ENCODE results near the gene GAP43.
A peak's percentile ranks its signal among the peaks of the same experiment; 100 is the strongest.
"Not testable (repeated sequence)": the region's sequence is repeated elsewhere in the genome, so short reads cannot be mapped to it uniquely, and the experiment has no call there.

The GAP43 gene

GRCh38 chr3:115728013-115728412 is 104.7 kb downstream of the GAP43 start:
- Mint-ChIP-seq H3K27ac (no peak overlapping the region), H3K27me3 (peaks cover 7% of the 10 kb centered on the region), H3K4me3 (no peak overlapping the region), H3K4me1 (no peaks in the 10 kb centered on the region), H3K9me3 (peaks cover 0 to 5% of the 10 kb centered on the region in 2 donors)
- no peak for ATAC-seq
- DNase-seq: no peak

DNA sequence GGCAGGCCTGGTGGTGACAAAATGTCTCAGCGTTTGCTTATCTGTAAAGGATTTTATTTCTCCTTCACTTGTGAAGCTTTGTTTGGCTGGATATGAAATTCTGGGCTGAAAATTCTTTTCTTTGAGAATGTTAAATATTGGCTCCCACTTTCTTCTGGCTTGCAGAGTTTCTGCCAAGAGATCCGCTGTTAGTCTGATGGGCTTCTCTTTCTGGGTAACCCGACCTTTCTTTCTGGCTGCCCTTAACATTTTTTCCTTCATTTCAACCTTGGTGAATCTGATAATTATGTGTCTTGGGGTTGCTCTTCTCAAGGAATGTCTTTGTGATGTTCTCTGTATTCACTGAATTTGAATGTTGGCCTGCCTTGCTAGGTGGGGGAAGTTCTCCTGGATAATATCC is 113.0 kb downstream of the GAP43 start:
- H3K4me1 Mint-ChIP-seq, H3K27ac Mint-ChIP-seq: not testable (repeated sequence)
- H3K9me3 Mint-ChIP-seq: peaks cover 28 to 31% of the 10 kb centered on the region in 2 donors

DNA sequence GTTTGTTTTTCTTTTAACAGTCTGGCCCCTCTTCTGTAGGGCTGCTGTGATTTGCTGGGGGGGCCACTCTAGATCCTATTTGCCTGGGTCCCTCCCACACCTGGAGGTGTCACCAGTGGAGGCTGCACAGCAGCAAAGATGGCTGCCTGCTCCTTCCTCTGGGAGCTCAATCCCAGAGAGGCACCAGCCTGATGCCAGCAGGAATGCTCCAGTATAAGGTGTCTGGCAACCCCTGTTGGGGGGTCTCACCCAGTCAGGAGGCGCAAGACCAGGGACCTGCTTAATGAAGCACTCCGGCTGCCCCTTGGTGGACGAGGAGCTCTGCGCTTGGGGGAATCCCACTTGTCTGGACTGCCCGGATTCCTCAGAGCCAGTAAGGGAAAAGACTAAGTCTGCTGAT is 118.3 kb downstream of the GAP43 start:
- Mint-ChIP-seq H3K4me3 (no peak overlapping the region), H3K9me3 (peaks cover 27 to 34% of the 10 kb centered on the region in 2 donors), H3K27ac (no peak overlapping the region), H3K4me1 (no peaks in the 10 kb centered on the region), H3K27me3 (peaks cover 61% of the 10 kb centered on the region)
- DNase-seq (no peak), ATAC-seq (no peak)

More for the DNA sequence above, 113.0 kb downstream of the GAP43 start:
- peaks cover 56% of the 10 kb centered on the region for H3K27me3 Mint-ChIP-seq
- not testable (repeated sequence) for ATAC-seq, H3K4me3 Mint-ChIP-seq, DNase-seq

- H3K4me3 Mint-ChIP-seq, DNase-seq, ATAC-seq, H3K4me1 Mint-ChIP-seq, H3K27ac Mint-ChIP-seq: not testable (repeated sequence)
- peaks cover 53% of the 10 kb centered on the region for H3K27me3 Mint-ChIP-seq
- H3K9me3 Mint-ChIP-seq: peaks cover 18% of the 10 kb centered on the region in 2 donors
Measured at GRCh38 chr3:115744516-115744915, 121.2 kb downstream of the GAP43 start.

GRCh38 chr3:115752978-115753377 is 129.7 kb downstream of the GAP43 start:
- H3K27me3 Mint-ChIP-seq: peaks cover 38% of the 10 kb centered on the region
- H3K27ac Mint-ChIP-seq, H3K4me3 Mint-ChIP-seq, DNase-seq, H3K4me1 Mint-ChIP-seq, ATAC-seq: not testable (repeated sequence)
- peaks cover 6 to 14% of the 10 kb centered on the region in 2 donors for H3K9me3 Mint-ChIP-seq

GRCh38 chr3:115758076-115758763 is 134.9 kb downstream of the GAP43 start:
- ATAC-seq: no peak

DNA sequence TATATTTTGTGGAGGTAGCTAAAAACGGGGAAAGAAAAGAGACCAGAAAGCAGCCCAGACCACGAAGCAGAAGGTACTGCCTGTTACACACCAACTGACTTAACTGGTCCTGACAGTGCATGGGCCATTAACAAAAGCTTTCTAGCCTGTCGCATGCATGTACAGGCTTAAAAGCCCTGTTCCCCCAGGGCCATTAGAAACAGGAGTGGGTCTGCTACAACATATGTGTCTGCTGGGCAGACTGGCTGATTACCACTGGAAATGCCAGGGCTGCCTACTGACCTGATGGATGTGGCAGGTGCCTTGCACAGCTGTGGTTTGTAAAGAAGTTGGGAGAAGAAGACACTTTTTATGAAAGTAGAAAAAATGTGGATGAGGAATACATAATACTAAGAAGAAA is 137.4 kb downstream of the GAP43 start:
- Mint-ChIP-seq H3K27ac (peak overlapping the region in 1 of 2 donors; percentile 15), H3K4me1 (no peaks in the 10 kb centered on the region), H3K4me3 (no peak overlapping the region), H3K27me3 (no peaks in the 10 kb centered on the region), H3K9me3 (no peaks in the 10 kb centered on the region)
- ATAC-seq (no peak), DNase-seq (no peak)

More at GRCh38 chr3:115758076-115758763, 134.9 kb downstream of the GAP43 start:
- peaks cover 6 to 14% of the 10 kb centered on the region in 2 donors for H3K9me3 Mint-ChIP-seq
- DNase-seq: no peak
- no peaks in the 10 kb centered on the region for H3K4me1 Mint-ChIP-seq
- peaks cover 23% of the 10 kb centered on the region for H3K27me3 Mint-ChIP-seq
- H3K27ac Mint-ChIP-seq: no peak overlapping the region
- no peak overlapping the region for H3K4me3 Mint-ChIP-seq

DNA sequence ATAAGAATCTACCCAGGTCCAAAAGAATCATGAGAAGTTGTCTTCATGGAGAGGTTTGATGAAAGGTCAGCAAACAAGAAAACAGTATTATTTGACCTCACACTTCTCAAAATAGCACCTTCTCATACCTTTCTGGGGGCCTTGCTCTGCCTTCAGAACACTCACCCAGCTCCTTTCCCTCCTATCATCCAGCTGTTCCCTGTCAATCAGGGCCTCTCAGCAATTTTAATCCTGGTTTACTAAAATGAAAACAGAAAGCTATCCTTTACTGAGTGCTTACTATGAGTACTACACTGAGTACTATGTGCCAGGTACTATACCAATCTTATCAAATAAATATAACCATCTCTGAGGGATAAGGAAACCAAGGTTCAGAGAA is 138.6 kb downstream of the GAP43 start:
- no peaks in the 10 kb centered on the region for H3K4me1 Mint-ChIP-seq
- no peak overlapping the region for H3K4me3 Mint-ChIP-seq
- no peaks in the 10 kb centered on the region for H3K9me3 Mint-ChIP-seq
- ATAC-seq: no peak
- H3K27me3 Mint-ChIP-seq: peaks cover 5% of the 10 kb centered on the region
- DNase-seq: no peak
- H3K27ac Mint-ChIP-seq: no peak overlapping the region

DNA sequence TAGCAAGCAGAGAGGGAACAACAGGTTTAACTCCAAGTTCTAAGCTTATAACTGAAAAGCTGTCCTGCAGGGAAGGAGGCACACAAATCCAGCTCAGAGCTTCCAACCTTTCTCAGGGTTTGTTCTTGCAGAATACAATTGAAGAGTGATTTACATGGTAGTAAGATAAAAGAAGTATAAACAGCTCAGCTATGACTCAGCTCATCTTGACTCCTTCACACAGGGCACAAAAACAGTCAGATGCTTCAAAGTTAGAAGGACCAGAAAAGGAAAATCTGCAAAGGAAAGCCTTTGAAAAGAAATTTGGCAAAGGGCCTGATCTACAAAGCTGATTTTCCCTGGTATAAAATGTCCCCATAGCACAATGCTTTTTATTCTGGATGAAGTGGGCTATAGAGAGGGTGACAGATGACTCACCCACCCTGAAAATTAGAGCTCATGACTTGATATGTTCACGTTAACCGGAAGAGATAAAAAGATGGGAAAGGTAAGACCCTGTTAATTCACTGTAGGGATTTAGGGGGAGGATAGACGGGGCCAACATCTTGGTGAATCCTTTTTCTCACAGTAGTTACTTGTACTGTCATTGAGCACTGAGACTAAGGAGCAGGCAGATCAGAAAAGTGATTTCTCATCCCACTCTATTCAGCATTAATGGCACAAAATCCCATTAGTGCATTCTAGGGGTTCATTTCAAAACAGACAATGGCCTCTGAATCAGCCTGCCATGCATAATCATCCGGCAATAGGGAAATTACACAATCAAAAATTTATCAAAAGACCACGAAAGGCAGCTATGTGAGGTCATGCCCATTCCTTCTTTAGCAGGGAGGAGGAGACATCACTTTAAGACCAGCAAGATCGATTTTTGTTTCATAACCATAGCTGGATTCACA is 143.5 kb downstream of the GAP43 start:
- ATAC-seq (no peak), DNase-seq (no peak)
- Mint-ChIP-seq H3K27ac (no peak overlapping the region), H3K4me3 (no peak overlapping the region), H3K4me1 (no peaks in the 10 kb centered on the region), H3K27me3 (peaks cover 8% of the 10 kb centered on the region), H3K9me3 (no peaks in the 10 kb centered on the region)

DNA sequence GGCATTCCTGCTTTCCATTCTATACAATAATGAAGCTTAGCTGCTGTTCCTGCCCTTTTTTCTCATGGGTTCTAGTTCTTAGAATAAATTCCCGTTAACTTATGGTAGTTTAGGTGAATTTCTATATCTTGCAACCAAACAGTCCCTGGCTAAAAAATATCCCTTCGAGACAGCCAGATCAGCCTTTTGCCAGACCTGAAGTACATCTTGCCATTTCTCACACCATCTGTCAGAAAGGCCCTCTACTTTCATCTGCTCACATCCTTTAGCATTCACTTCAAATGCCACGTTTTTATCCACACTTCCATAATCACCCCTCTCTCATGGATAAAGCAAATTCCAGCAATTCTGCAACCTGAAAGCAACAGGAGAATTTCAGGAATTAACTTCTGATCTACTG is 145.4 kb downstream of the GAP43 start:
- no peak overlapping the region for H3K27ac Mint-ChIP-seq
- ATAC-seq: no peak

More for the DNA sequence above, 145.4 kb downstream of the GAP43 start:
- no peaks in the 10 kb centered on the region for H3K9me3 Mint-ChIP-seq
- H3K4me3 Mint-ChIP-seq: no peak overlapping the region
- H3K4me1 Mint-ChIP-seq: no peaks in the 10 kb centered on the region
- DNase-seq: no peak
- H3K27me3 Mint-ChIP-seq: peaks cover 8% of the 10 kb centered on the region

Data from stimulated activated naive CD8-positive, alpha-beta T cell treated with anti-CD3 and anti-CD28 coated beads, Interleukin-15, amount 100 ng/mL, for 72 hours (primary cell).